ENCODE results near the gene KIF13A. TPM values are rescaled to one million over a fixed set of nuclear protein-coding genes. Genes with fewer than 3 reads are reported as not detected.
"Not testable (repeated sequence)": the region's sequence is repeated elsewhere in the genome, so short reads cannot be mapped to it uniquely, and the experiment has no call there.

Gene KIF13A
- total RNA-seq, result 1 to 10 TPM in 1 of 2 donors, under 1 TPM in 1; 0.68 to 1.4 TPM
- 1.4 to 1.9 reads per million in 2 donors for total RNA-seq

DNA sequence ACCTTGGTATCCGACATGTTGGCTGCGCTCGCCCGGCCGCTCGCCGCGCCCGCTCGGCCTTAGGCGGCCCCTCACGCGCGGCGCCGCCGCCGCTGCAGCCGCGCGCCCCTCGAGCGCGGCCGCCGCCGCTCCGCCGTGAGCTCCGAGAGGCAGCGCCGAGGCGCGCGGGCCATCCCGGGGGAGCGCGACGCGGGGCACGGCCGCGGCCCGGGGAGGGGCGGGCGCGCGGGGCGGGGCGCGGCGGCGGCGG lies at the start of gene KIF13A:
Gene KIF13A, minus strand, starts transcription at position 189 of the 250 bp plus-strand sequence. Its CDS starts 172 bp downstream, at position 17.
- H3K4me1 Mint-ChIP-seq, result peaks cover 19% of the 10 kb centered on the region
- peak within 1 kb of the TSS; percentile 95 for H3K4me3 Mint-ChIP-seq
- peaks cover 67% of the 10 kb centered on the region for H3K27me3 Mint-ChIP-seq
- H3K27ac Mint-ChIP-seq, result peak within 1 kb of the TSS; percentile 32
- DNase-seq, result no peak
- peaks cover 3% of the 10 kb centered on the region for H3K36me3 Mint-ChIP-seq (ENCODE audit: low read depth)
- H3K9me3 ChIP-seq (ENCODE audit: control insufficient read depth, low read length, poor library complexity, severe bottlenecking), result no peaks in the 10 kb centered on the region
- ATAC-seq, result no peak

- Mint-ChIP-seq H3K27ac (no peak overlapping the region), H3K36me3 (ENCODE audit: low read depth) (no peaks in the 10 kb centered on the region), H3K4me1 (no peaks in the 10 kb centered on the region), H3K27me3 (peaks cover 21% of the 10 kb centered on the region), H3K4me3 (no peak overlapping the region)
- H3K9me3 ChIP-seq (ENCODE audit: control insufficient read depth, low read length, poor library complexity, severe bottlenecking), result no peaks in the 10 kb centered on the region
- no peak for ATAC-seq
- DNase-seq, result no peak
Observed at GRCh38 chr6:18036781-18037180, 49.3 kb upstream of the KIF13A start.

DNA sequence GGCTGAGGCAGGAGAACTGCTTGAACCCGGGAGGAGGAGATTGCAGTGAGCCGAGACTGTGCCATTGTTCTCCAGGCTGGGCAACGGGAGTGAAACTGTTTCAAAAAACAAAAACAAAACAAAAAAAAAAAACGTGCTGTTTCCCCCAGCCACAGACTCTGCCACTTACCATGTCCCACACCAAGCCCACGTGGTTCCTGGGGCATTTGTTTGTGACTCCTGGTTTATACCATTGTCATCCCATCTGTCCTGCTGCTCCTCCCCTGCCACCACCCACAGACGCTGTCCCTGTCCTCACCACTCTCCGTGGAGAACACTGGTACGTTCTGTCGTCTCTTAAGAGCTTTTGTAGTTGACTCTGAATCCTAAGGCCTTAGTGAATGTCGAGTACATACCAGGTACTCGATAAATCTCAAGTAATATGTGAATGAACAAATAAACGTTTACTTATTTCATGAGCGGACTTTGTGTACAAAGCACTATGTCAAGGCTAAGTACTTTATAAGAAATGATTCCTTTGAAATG lies 48.0 kb upstream of the KIF13A start:
- Mint-ChIP-seq H3K27me3 (peaks cover 30% of the 10 kb centered on the region), H3K4me3 (no peak overlapping the region), H3K36me3 (ENCODE audit: low read depth) (no peaks in the 10 kb centered on the region), H3K27ac (no peak overlapping the region), H3K4me1 (no peaks in the 10 kb centered on the region)
- H3K9me3 ChIP-seq (ENCODE audit: control insufficient read depth, low read length, poor library complexity, severe bottlenecking), result no peaks in the 10 kb centered on the region
- DNase-seq (no peak), ATAC-seq (no peak)

DNA sequence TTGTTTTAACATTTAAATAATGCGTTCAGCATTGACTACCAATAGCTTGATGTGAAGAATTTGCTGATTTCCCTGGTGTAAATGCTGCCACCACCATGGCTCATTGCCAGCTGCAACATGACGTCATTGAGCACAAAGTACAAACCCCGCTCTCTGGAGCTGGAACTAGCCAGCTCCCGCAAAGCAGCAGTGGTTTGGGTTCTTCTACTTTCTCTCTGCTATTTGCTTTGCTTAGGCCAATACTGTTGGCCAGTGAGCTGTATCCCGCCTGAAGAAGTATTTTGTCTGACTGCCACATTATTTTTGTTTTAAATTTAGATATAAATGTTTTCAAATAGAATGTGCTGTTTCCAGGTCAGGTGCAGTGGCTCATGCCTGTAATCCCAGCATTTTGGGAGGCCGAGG lies 47.4 kb upstream of the KIF13A start:
- H3K36me3 Mint-ChIP-seq (ENCODE audit: low read depth), result no peaks in the 10 kb centered on the region
- no peak overlapping the region for H3K4me3 Mint-ChIP-seq
- no peaks in the 10 kb centered on the region for H3K4me1 Mint-ChIP-seq
- H3K27ac Mint-ChIP-seq, result no peak overlapping the region
- ATAC-seq, result no peak
- H3K9me3 ChIP-seq (ENCODE audit: control insufficient read depth, low read length, poor library complexity, severe bottlenecking), result no peaks in the 10 kb centered on the region
- H3K27me3 Mint-ChIP-seq, result peaks cover 30% of the 10 kb centered on the region
- no peak for DNase-seq

- no peak overlapping the region for H3K4me3 Mint-ChIP-seq
- H3K9me3 ChIP-seq (ENCODE audit: control insufficient read depth, low read length, poor library complexity, severe bottlenecking), result no peaks in the 10 kb centered on the region
- ATAC-seq (no peak), DNase-seq (no peak)
- no peaks in the 10 kb centered on the region for H3K36me3 Mint-ChIP-seq (ENCODE audit: low read depth)
- H3K27ac Mint-ChIP-seq, result no peak overlapping the region
- H3K4me1 Mint-ChIP-seq, result no peaks in the 10 kb centered on the region
- peaks cover 44% of the 10 kb centered on the region for H3K27me3 Mint-ChIP-seq
Observed at GRCh38 chr6:18031680-18032256, 44.3 kb upstream of the KIF13A start.

- H3K27ac Mint-ChIP-seq, result no peak overlapping the region
- H3K27me3 Mint-ChIP-seq, result peaks cover 39% of the 10 kb centered on the region
- no peak for DNase-seq
- ATAC-seq, result no peak
- H3K9me3 ChIP-seq (ENCODE audit: control insufficient read depth, low read length, poor library complexity, severe bottlenecking), result no peaks in the 10 kb centered on the region
- no peaks in the 10 kb centered on the region for H3K4me1 Mint-ChIP-seq
- H3K36me3 Mint-ChIP-seq (ENCODE audit: low read depth), result no peaks in the 10 kb centered on the region
- no peak overlapping the region for H3K4me3 Mint-ChIP-seq
Observed at GRCh38 chr6:18031189-18031588, 43.8 kb upstream of the KIF13A start.

DNA sequence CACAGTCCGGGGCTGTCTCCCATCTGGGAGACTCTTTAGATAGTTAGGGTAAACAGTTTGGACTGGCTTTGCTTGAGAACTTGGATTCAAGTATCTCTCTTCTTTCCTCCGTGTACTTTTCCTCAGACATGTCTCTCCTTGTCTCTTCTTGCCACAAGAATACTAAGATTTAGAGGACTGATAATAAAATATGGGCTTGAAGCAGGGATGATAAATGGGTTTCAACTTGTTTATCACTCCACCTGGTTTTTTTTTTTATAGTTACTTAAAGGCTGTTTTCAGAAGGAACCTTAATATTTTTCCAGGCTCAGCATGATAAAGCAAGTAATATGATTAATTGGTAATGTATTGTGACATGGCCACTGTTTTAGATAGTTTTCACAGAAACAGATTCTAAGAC lies 40.9 kb upstream of the KIF13A start:
- no peak for DNase-seq

DNA sequence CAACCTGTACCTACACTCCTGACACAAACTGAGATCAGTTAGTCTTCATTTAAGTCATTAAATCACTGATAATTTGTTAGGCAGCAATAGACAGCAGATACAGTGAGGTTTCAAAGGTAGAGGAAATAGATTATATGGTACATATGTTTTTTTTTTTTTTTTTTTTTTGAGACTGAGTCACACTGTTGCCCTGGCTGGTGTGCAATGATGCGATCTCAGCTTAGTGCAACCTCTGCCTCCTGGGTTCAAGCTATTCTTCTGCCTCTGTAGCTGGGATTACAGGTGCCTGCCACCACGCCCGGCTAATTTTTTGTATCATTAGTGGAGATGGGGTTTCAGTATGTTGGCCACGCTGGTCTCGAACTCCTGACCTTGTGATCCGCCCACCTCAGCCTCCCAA lies 38.2 kb upstream of the KIF13A start:
- H3K27ac Mint-ChIP-seq, result no peak overlapping the region
- peaks cover 22% of the 10 kb centered on the region for H3K27me3 Mint-ChIP-seq
- no peaks in the 10 kb centered on the region for H3K36me3 Mint-ChIP-seq (ENCODE audit: low read depth)
- no peak overlapping the region for H3K4me3 Mint-ChIP-seq
- H3K4me1 Mint-ChIP-seq, result no peaks in the 10 kb centered on the region
- no peaks in the 10 kb centered on the region for H3K9me3 ChIP-seq (ENCODE audit: control insufficient read depth, low read length, poor library complexity, severe bottlenecking)
- DNase-seq, result no peak
- ATAC-seq, result no peak

More for the DNA sequence above, 40.9 kb upstream of the KIF13A start:
- peaks cover 41% of the 10 kb centered on the region for H3K27me3 Mint-ChIP-seq
- H3K27ac Mint-ChIP-seq, result no peak overlapping the region
- no peaks in the 10 kb centered on the region for H3K9me3 ChIP-seq (ENCODE audit: control insufficient read depth, low read length, poor library complexity, severe bottlenecking)
- H3K4me1 Mint-ChIP-seq, result no peaks in the 10 kb centered on the region
- ATAC-seq, result no peak
- no peak overlapping the region for H3K4me3 Mint-ChIP-seq
- H3K36me3 Mint-ChIP-seq (ENCODE audit: low read depth), result no peaks in the 10 kb centered on the region

DNA sequence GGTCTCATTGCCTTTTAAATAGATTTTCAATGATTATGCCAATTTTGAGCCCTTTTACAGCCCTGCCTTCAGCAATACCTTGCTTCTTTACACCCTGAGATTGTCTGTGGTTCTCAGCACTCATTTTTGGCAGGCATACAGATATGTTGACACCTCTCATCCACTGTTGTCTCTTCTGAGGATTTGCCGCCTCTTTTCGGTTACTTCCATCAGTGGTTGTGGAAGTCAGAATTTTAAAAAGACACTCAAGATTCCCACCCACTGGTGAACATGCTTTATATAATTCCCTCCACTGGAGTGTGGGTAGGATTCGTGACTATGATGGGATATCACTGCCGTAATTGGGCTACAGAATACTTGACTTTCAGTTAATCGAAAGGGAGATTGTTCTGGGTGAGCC lies 37.4 kb upstream of the KIF13A start:
- no peak overlapping the region for H3K4me3 Mint-ChIP-seq
- H3K9me3 ChIP-seq (ENCODE audit: control insufficient read depth, low read length, poor library complexity, severe bottlenecking), result no peaks in the 10 kb centered on the region
- ATAC-seq (no peak), DNase-seq (no peak)
- H3K27me3 Mint-ChIP-seq, result peaks cover 22% of the 10 kb centered on the region
- H3K36me3 Mint-ChIP-seq (ENCODE audit: low read depth), result no peaks in the 10 kb centered on the region
- no peaks in the 10 kb centered on the region for H3K4me1 Mint-ChIP-seq
- H3K27ac Mint-ChIP-seq, result no peak overlapping the region

DNA sequence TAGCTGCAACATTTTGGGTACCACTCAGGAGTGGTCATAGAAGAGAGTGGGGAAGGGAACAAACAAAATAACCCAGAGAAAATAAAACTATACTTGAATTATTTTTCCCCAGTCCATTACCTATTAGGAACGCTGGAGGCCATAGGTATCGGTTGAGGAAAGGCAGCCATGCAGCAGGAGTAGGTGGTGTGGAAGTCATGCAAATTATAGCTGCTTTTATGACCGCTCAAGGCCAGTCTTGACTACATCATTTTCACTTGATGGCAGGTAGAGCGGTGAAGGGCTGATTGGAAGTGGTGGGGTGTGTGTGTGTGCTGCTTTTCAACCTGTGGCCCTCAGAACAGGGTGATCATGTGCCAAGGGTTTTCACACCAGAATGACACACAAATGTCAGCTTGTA lies 36.5 kb upstream of the KIF13A start:
- H3K9me3 ChIP-seq (ENCODE audit: control insufficient read depth, low read length, poor library complexity, severe bottlenecking), result no peaks in the 10 kb centered on the region
- DNase-seq, result no peak
- no peak for ATAC-seq
- H3K27ac Mint-ChIP-seq, result no peak overlapping the region
- H3K27me3 Mint-ChIP-seq, result peaks cover 18% of the 10 kb centered on the region
- H3K4me1 Mint-ChIP-seq, result no peaks in the 10 kb centered on the region
- H3K36me3 Mint-ChIP-seq (ENCODE audit: low read depth), result no peaks in the 10 kb centered on the region
- no peak overlapping the region for H3K4me3 Mint-ChIP-seq

DNA sequence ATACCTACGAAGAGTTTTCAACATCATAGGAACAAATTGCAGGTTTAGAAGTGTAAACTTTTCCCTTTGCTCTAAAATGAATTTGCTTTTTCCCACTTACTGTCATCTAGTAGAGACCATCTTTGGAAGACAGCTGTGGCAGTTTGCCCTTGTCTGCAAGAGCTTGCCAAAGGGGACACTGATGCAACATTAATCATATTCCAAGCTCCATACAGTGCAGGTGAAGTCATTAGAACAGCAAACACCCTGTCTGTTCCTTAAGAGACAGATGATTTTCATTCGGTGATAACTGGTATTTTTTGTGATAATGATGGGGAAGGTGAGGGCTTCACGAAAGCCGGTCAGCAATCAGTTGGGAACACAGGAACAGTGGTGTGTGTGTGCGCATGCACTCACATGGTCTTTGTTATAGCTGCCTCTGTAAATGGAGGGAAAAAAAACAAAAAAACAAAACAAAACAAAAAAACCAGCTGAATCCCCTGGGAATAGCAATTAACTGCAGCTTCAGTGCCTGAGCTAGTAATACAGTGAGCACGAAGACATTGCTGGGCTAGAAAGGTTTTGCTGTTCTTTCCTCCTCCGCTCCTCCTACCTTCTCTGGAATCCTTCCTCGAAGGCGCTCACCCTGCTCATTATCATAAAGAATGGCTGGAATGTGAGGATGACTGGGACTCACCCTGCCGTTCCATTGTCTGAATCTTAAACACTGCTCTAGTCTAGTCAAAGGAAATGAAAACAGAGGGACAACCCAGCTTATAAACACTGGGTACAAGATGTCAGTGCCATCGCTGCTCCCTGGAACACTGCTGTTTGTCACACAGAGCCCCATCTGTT lies 35.2 kb upstream of the KIF13A start:
- ATAC-seq, result no peak
- Mint-ChIP-seq H3K27ac (no peak overlapping the region), H3K36me3 (ENCODE audit: low read depth) (no peaks in the 10 kb centered on the region), H3K27me3 (peaks cover 14% of the 10 kb centered on the region), H3K4me1 (no peaks in the 10 kb centered on the region), H3K4me3 (no peak overlapping the region)
- no peak for DNase-seq
- H3K9me3 ChIP-seq (ENCODE audit: control insufficient read depth, low read length, poor library complexity, severe bottlenecking), result no peaks in the 10 kb centered on the region

DNA sequence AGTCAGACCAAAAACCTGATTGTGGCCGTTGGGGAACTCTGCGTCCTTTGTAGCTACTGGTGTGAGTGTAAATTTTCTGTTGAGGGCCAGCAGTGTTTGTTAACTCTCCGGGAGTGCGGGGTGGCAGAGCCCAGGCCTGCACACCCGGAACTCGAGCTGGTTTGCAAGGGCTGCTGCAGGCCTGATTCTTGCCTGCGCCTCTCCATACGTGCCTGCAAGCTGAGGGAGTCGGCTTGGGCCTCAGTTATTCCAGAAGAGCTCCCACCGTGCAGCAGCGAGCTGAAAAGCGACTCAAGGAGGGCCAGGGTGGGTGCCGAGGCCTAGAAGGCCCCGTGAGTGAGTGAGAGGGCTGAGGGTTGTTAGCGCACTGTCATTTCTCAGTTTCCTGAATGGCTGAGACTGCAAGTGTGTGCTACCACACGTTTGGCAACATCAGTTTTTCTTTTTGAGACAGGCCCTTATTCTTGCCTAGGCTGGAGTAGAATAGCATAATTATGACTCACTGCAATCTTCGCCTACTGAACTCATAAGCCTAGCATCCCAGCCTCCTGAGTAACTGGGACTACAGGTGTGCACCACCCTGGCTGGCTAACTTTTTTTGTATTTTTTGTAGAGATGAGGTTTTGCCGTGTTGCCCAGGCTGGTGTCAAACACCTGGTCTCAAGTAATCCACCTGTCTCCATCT lies 33.9 kb upstream of the KIF13A start:
- Mint-ChIP-seq H3K27me3 (peaks cover 19% of the 10 kb centered on the region), H3K36me3 (ENCODE audit: low read depth) (no peaks in the 10 kb centered on the region)

DNA sequence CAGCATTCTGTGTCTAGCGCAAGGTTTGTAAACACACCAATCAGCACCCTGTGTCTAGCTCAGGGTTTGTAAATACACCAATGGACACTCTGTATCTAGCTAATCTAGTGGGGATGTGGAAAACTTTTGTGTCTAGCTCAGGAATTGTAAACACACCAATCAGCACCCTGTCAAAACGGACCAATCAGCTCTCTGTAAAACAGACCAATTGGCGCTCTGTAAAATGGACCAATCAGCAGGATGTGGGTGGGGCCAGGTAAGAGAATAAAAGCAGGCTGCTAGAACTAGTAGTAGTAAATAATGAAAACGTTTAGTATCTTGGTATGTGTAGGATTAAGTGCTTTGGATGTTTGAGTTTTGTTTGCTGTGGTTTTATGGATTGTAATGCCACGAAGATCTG lies 33.1 kb upstream of the KIF13A start:
- peaks cover 14% of the 10 kb centered on the region for H3K27me3 Mint-ChIP-seq
- not testable (repeated sequence) for H3K4me3 Mint-ChIP-seq; H3K9me3 ChIP-seq (ENCODE audit: control insufficient read depth, low read length, poor library complexity, severe bottlenecking); H3K36me3 Mint-ChIP-seq (ENCODE audit: low read depth); DNase-seq; H3K4me1 Mint-ChIP-seq; H3K27ac Mint-ChIP-seq; ATAC-seq

More for the DNA sequence above, 33.9 kb upstream of the KIF13A start:
- DNase-seq (no peak), ATAC-seq (no peak)
- Mint-ChIP-seq H3K27ac (no peak overlapping the region), H3K4me3 (no peak overlapping the region), H3K4me1 (no peaks in the 10 kb centered on the region)
- no peaks in the 10 kb centered on the region for H3K9me3 ChIP-seq (ENCODE audit: control insufficient read depth, low read length, poor library complexity, severe bottlenecking)
